ENCODE data around the gene MEF2A. TPM values are rescaled to one million over a fixed set of nuclear protein-coding genes. Genes with fewer than 3 reads are reported as not detected.

The MEF2A gene
- total RNA-seq, 1 experiment from 2014 or later = 30.7 TPM

GRCh38 chr15:99565299-99566156 is at the start of gene MEF2A (continued):
- TF ChIP-seq, protein P1, sequence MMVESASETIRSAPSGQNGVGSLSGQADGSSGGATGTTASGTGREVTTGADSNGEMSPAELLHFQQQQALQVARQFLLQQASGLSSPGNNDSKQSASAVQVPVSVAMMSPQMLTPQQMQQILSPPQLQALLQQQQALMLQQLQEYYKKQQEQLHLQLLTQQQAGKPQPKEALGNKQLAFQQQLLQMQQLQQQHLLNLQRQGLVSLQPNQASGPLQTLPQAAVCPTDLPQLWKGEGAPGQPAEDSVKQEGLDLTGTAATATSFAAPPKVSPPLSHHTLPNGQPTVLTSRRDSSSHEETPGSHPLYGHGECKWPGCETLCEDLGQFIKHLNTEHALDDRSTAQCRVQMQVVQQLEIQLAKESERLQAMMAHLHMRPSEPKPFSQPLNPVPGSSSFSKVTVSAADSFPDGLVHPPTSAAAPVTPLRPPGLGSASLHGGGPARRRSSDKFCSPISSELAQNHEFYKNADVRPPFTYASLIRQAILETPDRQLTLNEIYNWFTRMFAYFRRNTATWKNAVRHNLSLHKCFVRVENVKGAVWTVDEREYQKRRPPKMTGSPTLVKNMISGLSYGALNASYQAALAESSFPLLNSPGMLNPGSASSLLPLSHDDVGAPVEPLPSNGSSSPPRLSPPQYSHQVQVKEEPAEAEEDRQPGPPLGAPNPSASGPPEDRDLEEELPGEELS (CRISPR knock-in tag; IDR thresholded peaks at IDR 0.05) = peak; percentile 79; the same call in 1 of the 2 replicates
- TF ChIP-seq IRF2 (CRISPR knock-in tag; IDR thresholded peaks at IDR 0.05; ENCODE audit: borderline replicate concordance, low read depth) (no peak), SMAD4 (CRISPR knock-in tag; IDR thresholded peaks at IDR 0.05) (no peak), NR2C2 (CRISPR knock-in tag; IDR thresholded peaks at IDR 0.05) (no peak), SP1 (CRISPR knock-in tag; conservative IDR thresholded peaks at IDR 0.05) (peak; percentile 56), CBFB (CRISPR knock-in tag; IDR thresholded peaks at IDR 0.05; ENCODE audit: low read depth) (no peak), ZNF219 (CRISPR knock-in tag; IDR thresholded peaks at IDR 0.05; ENCODE audit: borderline replicate concordance) (no peak), USF1 (CRISPR knock-in tag; IDR thresholded peaks at IDR 0.05) (no peak), E2F4 (CRISPR knock-in tag; IDR thresholded peaks at IDR 0.05; ENCODE audit: borderline replicate concordance, low read depth) (no peak), TEAD4 (CRISPR knock-in tag; IDR thresholded peaks at IDR 0.05) (0 out of 2 replicates have a peak, but pooled peaks have one; percentile 23), ZNF425 (CRISPR knock-in tag; conservative IDR thresholded peaks at IDR 0.05) (no peak), JUN (CRISPR knock-in tag; IDR thresholded peaks at IDR 0.05) (no peak), ZNF263 (CRISPR knock-in tag; IDR thresholded peaks at IDR 0.05; ENCODE audit: low read depth) (no peak), TEAD1 (CRISPR knock-in tag; IDR thresholded peaks at IDR 0.05) (peak; percentile 59; the same call in 1 of the 2 replicates), ZNF416 (CRISPR knock-in tag; IDR thresholded peaks at IDR 0.05) (0 out of 2 replicates have a peak, but pooled peaks have one; percentile 34), ZNF232 (CRISPR knock-in tag; IDR thresholded peaks at IDR 0.05) (peak; percentile 65; the same call in 1 of the 2 replicates)
- TF ChIP-seq, protein P2, sequence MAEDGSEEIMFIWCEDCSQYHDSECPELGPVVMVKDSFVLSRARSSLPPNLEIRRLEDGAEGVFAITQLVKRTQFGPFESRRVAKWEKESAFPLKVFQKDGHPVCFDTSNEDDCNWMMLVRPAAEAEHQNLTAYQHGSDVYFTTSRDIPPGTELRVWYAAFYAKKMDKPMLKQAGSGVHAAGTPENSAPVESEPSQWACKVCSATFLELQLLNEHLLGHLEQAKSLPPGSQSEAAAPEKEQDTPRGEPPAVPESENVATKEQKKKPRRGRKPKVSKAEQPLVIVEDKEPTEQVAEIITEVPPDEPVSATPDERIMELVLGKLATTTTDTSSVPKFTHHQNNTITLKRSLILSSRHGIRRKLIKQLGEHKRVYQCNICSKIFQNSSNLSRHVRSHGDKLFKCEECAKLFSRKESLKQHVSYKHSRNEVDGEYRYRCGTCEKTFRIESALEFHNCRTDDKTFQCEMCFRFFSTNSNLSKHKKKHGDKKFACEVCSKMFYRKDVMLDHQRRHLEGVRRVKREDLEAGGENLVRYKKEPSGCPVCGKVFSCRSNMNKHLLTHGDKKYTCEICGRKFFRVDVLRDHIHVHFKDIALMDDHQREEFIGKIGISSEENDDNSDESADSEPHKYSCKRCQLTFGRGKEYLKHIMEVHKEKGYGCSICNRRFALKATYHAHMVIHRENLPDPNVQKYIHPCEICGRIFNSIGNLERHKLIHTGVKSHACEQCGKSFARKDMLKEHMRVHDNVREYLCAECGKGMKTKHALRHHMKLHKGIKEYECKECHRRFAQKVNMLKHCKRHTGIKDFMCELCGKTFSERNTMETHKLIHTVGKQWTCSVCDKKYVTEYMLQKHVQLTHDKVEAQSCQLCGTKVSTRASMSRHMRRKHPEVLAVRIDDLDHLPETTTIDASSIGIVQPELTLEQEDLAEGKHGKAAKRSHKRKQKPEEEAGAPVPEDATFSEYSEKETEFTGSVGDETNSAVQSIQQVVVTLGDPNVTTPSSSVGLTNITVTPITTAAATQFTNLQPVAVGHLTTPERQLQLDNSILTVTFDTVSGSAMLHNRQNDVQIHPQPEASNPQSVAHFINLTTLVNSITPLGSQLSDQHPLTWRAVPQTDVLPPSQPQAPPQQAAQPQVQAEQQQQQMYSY (CRISPR knock-in tag; IDR thresholded peaks at IDR 0.05) = peak; percentile 27; the same call in 1 of the 2 replicates
- TF ChIP-seq, protein P3, sequence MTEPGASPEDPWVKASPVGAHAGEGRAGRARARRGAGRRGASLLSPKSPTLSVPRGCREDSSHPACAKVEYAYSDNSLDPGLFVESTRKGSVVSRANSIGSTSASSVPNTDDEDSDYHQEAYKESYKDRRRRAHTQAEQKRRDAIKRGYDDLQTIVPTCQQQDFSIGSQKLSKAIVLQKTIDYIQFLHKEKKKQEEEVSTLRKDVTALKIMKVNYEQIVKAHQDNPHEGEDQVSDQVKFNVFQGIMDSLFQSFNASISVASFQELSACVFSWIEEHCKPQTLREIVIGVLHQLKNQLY (CRISPR knock-in tag; IDR thresholded peaks at IDR 0.05) = no peak
- TF ChIP-seq, protein P4, sequence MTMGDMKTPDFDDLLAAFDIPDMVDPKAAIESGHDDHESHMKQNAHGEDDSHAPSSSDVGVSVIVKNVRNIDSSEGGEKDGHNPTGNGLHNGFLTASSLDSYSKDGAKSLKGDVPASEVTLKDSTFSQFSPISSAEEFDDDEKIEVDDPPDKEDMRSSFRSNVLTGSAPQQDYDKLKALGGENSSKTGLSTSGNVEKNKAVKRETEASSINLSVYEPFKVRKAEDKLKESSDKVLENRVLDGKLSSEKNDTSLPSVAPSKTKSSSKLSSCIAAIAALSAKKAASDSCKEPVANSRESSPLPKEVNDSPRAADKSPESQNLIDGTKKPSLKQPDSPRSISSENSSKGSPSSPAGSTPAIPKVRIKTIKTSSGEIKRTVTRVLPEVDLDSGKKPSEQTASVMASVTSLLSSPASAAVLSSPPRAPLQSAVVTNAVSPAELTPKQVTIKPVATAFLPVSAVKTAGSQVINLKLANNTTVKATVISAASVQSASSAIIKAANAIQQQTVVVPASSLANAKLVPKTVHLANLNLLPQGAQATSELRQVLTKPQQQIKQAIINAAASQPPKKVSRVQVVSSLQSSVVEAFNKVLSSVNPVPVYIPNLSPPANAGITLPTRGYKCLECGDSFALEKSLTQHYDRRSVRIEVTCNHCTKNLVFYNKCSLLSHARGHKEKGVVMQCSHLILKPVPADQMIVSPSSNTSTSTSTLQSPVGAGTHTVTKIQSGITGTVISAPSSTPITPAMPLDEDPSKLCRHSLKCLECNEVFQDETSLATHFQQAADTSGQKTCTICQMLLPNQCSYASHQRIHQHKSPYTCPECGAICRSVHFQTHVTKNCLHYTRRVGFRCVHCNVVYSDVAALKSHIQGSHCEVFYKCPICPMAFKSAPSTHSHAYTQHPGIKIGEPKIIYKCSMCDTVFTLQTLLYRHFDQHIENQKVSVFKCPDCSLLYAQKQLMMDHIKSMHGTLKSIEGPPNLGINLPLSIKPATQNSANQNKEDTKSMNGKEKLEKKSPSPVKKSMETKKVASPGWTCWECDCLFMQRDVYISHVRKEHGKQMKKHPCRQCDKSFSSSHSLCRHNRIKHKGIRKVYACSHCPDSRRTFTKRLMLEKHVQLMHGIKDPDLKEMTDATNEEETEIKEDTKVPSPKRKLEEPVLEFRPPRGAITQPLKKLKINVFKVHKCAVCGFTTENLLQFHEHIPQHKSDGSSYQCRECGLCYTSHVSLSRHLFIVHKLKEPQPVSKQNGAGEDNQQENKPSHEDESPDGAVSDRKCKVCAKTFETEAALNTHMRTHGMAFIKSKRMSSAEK (CRISPR knock-in tag; IDR thresholded peaks at IDR 0.05; ENCODE audit: borderline replicate concordance) = no peak
- TF ChIP-seq, protein P5, sequence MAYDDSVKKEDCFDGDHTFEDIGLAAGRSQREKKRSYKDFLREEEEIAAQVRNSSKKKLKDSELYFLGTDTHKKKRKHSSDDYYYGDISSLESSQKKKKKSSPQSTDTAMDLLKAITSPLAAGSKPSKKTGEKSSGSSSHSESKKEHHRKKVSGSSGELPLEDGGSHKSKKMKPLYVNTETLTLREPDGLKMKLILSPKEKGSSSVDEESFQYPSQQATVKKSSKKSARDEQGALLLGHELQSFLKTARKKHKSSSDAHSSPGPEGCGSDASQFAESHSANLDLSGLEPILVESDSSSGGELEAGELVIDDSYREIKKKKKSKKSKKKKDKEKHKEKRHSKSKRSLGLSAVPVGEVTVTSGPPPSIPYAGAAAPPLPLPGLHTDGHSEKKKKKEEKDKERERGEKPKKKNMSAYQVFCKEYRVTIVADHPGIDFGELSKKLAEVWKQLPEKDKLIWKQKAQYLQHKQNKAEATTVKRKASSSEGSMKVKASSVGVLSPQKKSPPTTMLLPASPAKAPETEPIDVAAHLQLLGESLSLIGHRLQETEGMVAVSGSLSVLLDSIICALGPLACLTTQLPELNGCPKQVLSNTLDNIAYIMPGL (CRISPR knock-in tag; IDR thresholded peaks at IDR 0.05) = peak; percentile 54; the same call in 1 of the 2 replicates
